HepG2 (cell line): ENCODE results near the gene EXOC7. TPM values are rescaled to one million over a fixed set of nuclear protein-coding genes. Genes with fewer than 3 reads are reported as not detected.
A peak's percentile ranks its signal among the peaks of the same experiment; 100 is the strongest.

ENCODE experiments used
- ASH2L ChIP-seq: fragments of 300-600, 200-600 bp; sonication (generic); IDR thresholded peaks from 2 replicates; pipeline ENCODE4 v1.7.0; 2017; ENCODE audit warnings: low read depth, mild to moderate bottlenecking, moderate library complexity, mixed read lengths, low read length; ENCODE audit not compliant: insufficient read length
- BORCS8-MEF2B ChIP-seq: sonication (generic); formaldehyde crosslinking; IDR thresholded peaks from 2 replicates; pipeline ENCODE4 v1.8.0; 2022; ENCODE audit warnings: mild to moderate bottlenecking, missing genetic modification reagents
- HIC2 ChIP-seq: sonication (generic); formaldehyde crosslinking; IDR thresholded peaks from 2 replicates; pipeline ENCODE4 v1.9.0; 2022; ENCODE audit warnings: low read depth, missing genetic modification reagents
- MXD3 ChIP-seq: IDR thresholded peaks from 2 replicates; pipeline ENCODE4 v1.6.1; 2016; ENCODE audit warnings: mild to moderate bottlenecking, missing biosample characterization, missing genetic modification reagents
- PATZ1 ChIP-seq: sonication (generic); formaldehyde crosslinking; IDR thresholded peaks from 2 replicates; pipeline ENCODE4 v1.4.0; 2020; ENCODE audit warnings: missing genetic modification reagents
- SMAD9 ChIP-seq: sonication (generic); formaldehyde crosslinking; IDR thresholded peaks from 2 replicates; pipeline ENCODE4 v1.5.1; 2020; ENCODE audit warnings: mild to moderate bottlenecking, missing genetic modification reagents
- SP4 ChIP-seq: sonication (generic); formaldehyde crosslinking; IDR thresholded peaks from 2 replicates; pipeline ENCODE4 v1.8.1; 2023; ENCODE audit warnings: mild to moderate bottlenecking, missing genetic modification reagents
- ZNF17 ChIP-seq: sonication (generic); formaldehyde crosslinking; IDR thresholded peaks from 2 replicates; pipeline ENCODE4 v1.5.0; 2020; ENCODE audit warnings: mild to moderate bottlenecking, missing genetic modification reagents
- ZNF260 ChIP-seq: sonication (generic); formaldehyde crosslinking; IDR thresholded peaks from 2 replicates; pipeline ENCODE4 v1.4.0; 2020; ENCODE audit warnings: missing genetic modification reagents, low read depth, mild to moderate bottlenecking, borderline replicate concordance
- ZNF572 ChIP-seq: sonication (generic); formaldehyde crosslinking; IDR thresholded peaks from 2 replicates; pipeline ENCODE4 v1.5.1; 2020; ENCODE audit warnings: mild to moderate bottlenecking, missing genetic modification reagents
- ZNF605 ChIP-seq: sonication (generic); formaldehyde crosslinking; IDR thresholded peaks from 2 replicates; pipeline ENCODE4 v1.8.0; 2022; ENCODE audit warnings: mild to moderate bottlenecking, missing genetic modification reagents
- ZNF607 ChIP-seq: sonication (generic); formaldehyde crosslinking; IDR thresholded peaks from 2 replicates; pipeline ENCODE4 v1.5.1; 2020; ENCODE audit warnings: missing genetic modification reagents, mild to moderate bottlenecking, borderline replicate concordance
- ZNF646 ChIP-seq: sonication (generic); formaldehyde crosslinking; IDR thresholded peaks from 2 replicates; pipeline ENCODE4 v1.9.0; 2021; ENCODE audit warnings: mild to moderate bottlenecking, missing genetic modification reagents
- ZNF747 ChIP-seq: sonication (generic); formaldehyde crosslinking; IDR thresholded peaks from 2 replicates; pipeline ENCODE4 v1.8.1; 2023; ENCODE audit warnings: missing genetic modification reagents, mild to moderate bottlenecking, borderline replicate concordance
- ZNF816 ChIP-seq: sonication (generic); formaldehyde crosslinking; IDR thresholded peaks from 2 replicates; pipeline ENCODE4 v1.8.0; 2022; ENCODE audit warnings: missing genetic modification reagents, mild to moderate bottlenecking, borderline replicate concordance
- ZSCAN29 ChIP-seq: sonication (generic); formaldehyde crosslinking; conservative IDR thresholded peaks from 2 replicates; pipeline ENCODE4 v1.4.0; 2020; ENCODE audit warnings: mild to moderate bottlenecking, missing genetic modification reagents
- ZSCAN31 ChIP-seq: sonication (generic); formaldehyde crosslinking; IDR thresholded peaks from 2 replicates; pipeline ENCODE4 v1.5.0; 2020; ENCODE audit warnings: low read depth, mild to moderate bottlenecking, missing genetic modification reagents
- polyA plus RNA-seq, 8 experiments: library from polyadenylated mRNA; depleted of rRNA in 3 of 8; stranded (reverse) in 7 of 8; unstranded in 1 of 8; fragments of >200 nt; fragmentation: Illumina TruSeq in 4 of 8; extraction: Trizol in 4 of 8; gene quantifications; 2 replicates each; pipeline versions ENCODE4 v1.2.1 to v1.2.3, GENCODE V29; 2011 to 2016; ENCODE audit warnings: low read depth in 4 of 8, missing spikeins in 1 of 8, mixed read lengths in 1 of 8; ENCODE audit not compliant: insufficient read depth in 1 of 8
- total RNA-seq, 5 experiments: library from RNA; depleted of rRNA; stranded (reverse); fragments of >200 nt; fragmentation: Illumina TruSeq; extraction: Trizol; gene quantifications; 2 replicates each; pipeline ENCODE4 v1.2.3, GENCODE V29; 2016; ENCODE audit warnings: low read depth in 1 of 5

EXOC7 gene
- total and polyA plus RNA-seq, 2 of the 13 experiments (the other 11 are each of a cell fraction or from before 2014, with no cell fraction given): 86.9 to 116 TPM

GRCh38 chr17:76103274-76104139 is at the start of gene EXOC7 (continued):
- TF ChIP-seq PATZ1 (CRISPR knock-in tag) (peak; percentile 77), ZNF605 (CRISPR knock-in tag) (peak; percentile 86), ASH2L (peak; percentile 39), ZNF607 (CRISPR knock-in tag) (no peak; the same call in 1 of the 2 replicates), ZNF572 (CRISPR knock-in tag) (peak; percentile 87), SMAD9 (peak; percentile 81; the same call in 1 of the 2 replicates), MXD3 (CRISPR knock-in tag) (peak; percentile 80), SP4 (CRISPR knock-in tag) (peak; percentile 77), ZNF260 (CRISPR knock-in tag) (no peak), HIC2 (CRISPR knock-in tag) (0 out of 2 replicates have a peak, but pooled peaks have one; percentile 4), ZNF816 (CRISPR knock-in tag) (peak; percentile 97), ZSCAN31 (CRISPR knock-in tag) (no peak), ZNF646 (no peak), BORCS8-MEF2B (CRISPR knock-in tag) (peak; percentile 73; the same call in 1 of the 2 replicates), ZSCAN29 (CRISPR knock-in tag) (0 out of 2 replicates have a peak, but pooled peaks have one; percentile 61), ZNF747 (CRISPR knock-in tag) (peak; percentile 14; the same call in 1 of the 2 replicates), ZNF17 (CRISPR knock-in tag) (no peak)
